ENCODE results near the gene TOE1. TPM values are rescaled to one million over a fixed set of nuclear protein-coding genes. Genes with fewer than 3 reads are reported as not detected.

The TOE1 gene
- total RNA-seq, 1 experiment from 2014 or later, result 11.5 TPM

GRCh38 chr1:45306319-45306718 lies 33.7 kb upstream of the TOE1 start:
- ATAC-seq (no peak), DNase-seq (ENCODE audit: low read depth, low spot score) (no peak)
- Histone ChIP-seq H3K9ac (ENCODE audit: low read length) (no peak overlapping the region), H3K27me3 (ENCODE audit: insufficient read depth, low read length) (no peaks in the 10 kb centered on the region), H3K9me3 (ENCODE audit: control insufficient read depth in 1 of 2, insufficient read depth in 1 of 2, low read depth in 1 of 2, low read length in 2 of 2) (no peaks in the 10 kb centered on the region), H3K4me3 (replicated peaks in 1 of 2; ENCODE audit: low read depth in 1 of 2, low read length in 2 of 2) (no peak overlapping the region), H3K4me2 (ENCODE audit: low read length) (peak overlapping the region; percentile 38), H3K79me2 (ENCODE audit: insufficient read depth, low read length) (no peaks in the 10 kb centered on the region), H3K9me2 (ENCODE audit: insufficient read depth) (no peaks in the 10 kb centered on the region), H2AFZ (ENCODE audit: low read depth, low read length, poor library complexity, severe bottlenecking) (peak overlapping the region; percentile 5), H3K4me1 (ENCODE audit: control insufficient read depth in 1 of 2, insufficient read depth in 2 of 2, low read length in 2 of 2) (peaks cover 12 to 41% of the 10 kb centered on the region in 2 experiments), H4K20me1 (ENCODE audit: insufficient read depth) (no peaks in the 10 kb centered on the region), H3K27ac (ENCODE audit: low read depth, low read length) (no peak overlapping the region), H3K36me3 (ENCODE audit: control insufficient read depth in 1 of 2, insufficient read depth in 2 of 2, low read length in 2 of 2) (no peaks in the 10 kb centered on the region)
- intact Hi-C loops (cut with micrococcal nuclease), result no loop called here
- ChIA-PET CTCF (interaction anchor here (1.1 kb wide), 1 partner anchor 292 kb away, joined by 3 read pairs; no protein-coding TSS in a partner anchor), RAD21 (ENCODE audit: low non-redundant PET in 1 of 2, low total read pairs in 2 of 2, uncharacterized antibody in 2 of 2, unreplicated experiment in 2 of 2) (interaction anchor here in 1 of 2 experiments (0.6 kb wide), 1 partner anchor 322 kb away, joined by 3 read pairs; no protein-coding TSS in a partner anchor), POLR2A (interaction anchor here (1.0 kb wide), 1 partner anchor 294 kb away, joined by 3 read pairs; the partner anchor contains the start of gene UROD)
- TF ChIP-seq POLR2AphosphoS5 (IDR thresholded peaks at IDR 0.05; ENCODE audit: low read depth, low read length) (no peak), FOSL1 (IDR thresholded peaks at IDR 0.05; ENCODE audit: low read depth) (peak; percentile 47; the same call in 1 of the 2 replicates), EZH2phosphoT487 (IDR thresholded peaks at IDR 0.05; ENCODE audit: borderline replicate concordance) (no peak), CEBPB (IDR thresholded peaks at IDR 0.05; ENCODE audit: low read depth) (no peak), RAD21 (IDR thresholded peaks at IDR 0.05; ENCODE audit: low read depth) (no peak), JUND (IDR thresholded peaks at IDR 0.05) (0 out of 2 replicates have a peak, but pooled peaks have one; percentile 14), EZH2 (IDR thresholded peaks at IDR 0.05) (no peak)
- TF ChIP-seq, protein P1, sequence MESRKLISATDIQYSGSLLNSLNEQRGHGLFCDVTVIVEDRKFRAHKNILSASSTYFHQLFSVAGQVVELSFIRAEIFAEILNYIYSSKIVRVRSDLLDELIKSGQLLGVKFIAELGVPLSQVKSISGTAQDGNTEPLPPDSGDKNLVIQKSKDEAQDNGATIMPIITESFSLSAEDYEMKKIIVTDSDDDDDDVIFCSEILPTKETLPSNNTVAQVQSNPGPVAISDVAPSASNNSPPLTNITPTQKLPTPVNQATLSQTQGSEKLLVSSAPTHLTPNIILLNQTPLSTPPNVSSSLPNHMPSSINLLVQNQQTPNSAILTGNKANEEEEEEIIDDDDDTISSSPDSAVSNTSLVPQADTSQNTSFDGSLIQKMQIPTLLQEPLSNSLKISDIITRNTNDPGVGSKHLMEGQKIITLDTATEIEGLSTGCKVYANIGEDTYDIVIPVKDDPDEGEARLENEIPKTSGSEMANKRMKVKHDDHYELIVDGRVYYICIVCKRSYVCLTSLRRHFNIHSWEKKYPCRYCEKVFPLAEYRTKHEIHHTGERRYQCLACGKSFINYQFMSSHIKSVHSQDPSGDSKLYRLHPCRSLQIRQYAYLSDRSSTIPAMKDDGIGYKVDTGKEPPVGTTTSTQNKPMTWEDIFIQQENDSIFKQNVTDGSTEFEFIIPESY (IDR thresholded peaks at IDR 0.05; ENCODE audit: extremely low read depth, insufficient replicate concordance, low read length), result no peak
- BruUV-seq (replicated peaks), result no TSS peak

DNA sequence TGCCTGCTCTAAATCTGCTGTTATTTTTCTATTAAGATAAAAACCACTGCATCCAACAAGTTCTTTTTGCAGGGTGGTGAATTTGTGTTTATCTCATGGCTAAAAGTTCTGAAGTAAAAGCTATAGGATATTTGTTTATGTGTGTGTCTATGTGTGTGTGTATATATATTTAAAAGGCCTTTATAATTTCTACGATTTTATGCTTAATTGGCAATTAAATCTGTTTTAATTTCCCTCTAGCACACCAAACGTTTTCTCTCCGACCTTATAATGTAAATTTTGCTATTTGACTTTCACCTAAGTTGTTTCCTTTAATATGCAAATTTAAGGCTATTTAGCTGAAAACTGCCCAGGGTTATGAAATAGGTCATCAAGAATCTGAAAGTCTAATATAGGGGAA lies 33.1 kb upstream of the TOE1 start:
- POLR2A ChIA-PET, result no interaction called here
- no TSS peak for BruUV-seq (replicated peaks)
- CTCF ChIA-PET, result interaction anchor here (1.6 kb wide), 1 partner anchor 292 kb away, joined by 5 read pairs; no protein-coding TSS in a partner anchor
- Histone ChIP-seq H3K36me3 (ENCODE audit: control insufficient read depth in 1 of 2, insufficient read depth in 2 of 2, low read length in 2 of 2) (no peaks in the 10 kb centered on the region), H3K9me3 (ENCODE audit: control insufficient read depth in 1 of 2, insufficient read depth in 1 of 2, low read depth in 1 of 2, low read length in 2 of 2) (no peaks in the 10 kb centered on the region), H3K79me2 (ENCODE audit: insufficient read depth, low read length) (no peaks in the 10 kb centered on the region), H3K27me3 (ENCODE audit: insufficient read depth, low read length) (no peaks in the 10 kb centered on the region), H3K9me2 (ENCODE audit: insufficient read depth) (no peaks in the 10 kb centered on the region), H3K4me1 (ENCODE audit: control insufficient read depth in 1 of 2, insufficient read depth in 2 of 2, low read length in 2 of 2) (peaks cover 12 to 41% of the 10 kb centered on the region in 2 experiments), H3K27ac (ENCODE audit: low read depth, low read length) (no peak overlapping the region), H3K4me2 (ENCODE audit: low read length) (peak overlapping the region; percentile 38), H4K20me1 (ENCODE audit: insufficient read depth) (no peaks in the 10 kb centered on the region), H2AFZ (ENCODE audit: low read depth, low read length, poor library complexity, severe bottlenecking) (peak overlapping the region; percentile 5), H3K4me3 (replicated peaks in 1 of 2; ENCODE audit: low read depth in 1 of 2, low read length in 2 of 2) (no peak overlapping the region), H3K9ac (ENCODE audit: low read length) (no peak overlapping the region)
- no peak for TF ChIP-seq JUND (IDR thresholded peaks at IDR 0.05)
- no peak for TF ChIP-seq SP1 (IDR thresholded peaks at IDR 0.05; ENCODE audit: low read depth)
- no peak for TF ChIP-seq ELF1 (IDR thresholded peaks at IDR 0.05; ENCODE audit: borderline replicate concordance, low read depth)
- TF ChIP-seq EZH2 (IDR thresholded peaks at IDR 0.05), result no peak
- TF ChIP-seq RAD21 (IDR thresholded peaks at IDR 0.05; ENCODE audit: low read depth), result no peak
- no peak for TF ChIP-seq EGR1 (IDR thresholded peaks at IDR 0.05; ENCODE audit: low read depth)
- no peak for TF ChIP-seq ZNF274 (IDR thresholded peaks at IDR 0.05; ENCODE audit: low read depth, low read length)
- no peak for TF ChIP-seq REST (IDR thresholded peaks at IDR 0.05; ENCODE audit: low read depth)
- TF ChIP-seq ZFX (IDR thresholded peaks at IDR 0.05), result no peak
- TF ChIP-seq TCF7L2 (IDR thresholded peaks at IDR 0.05; ENCODE audit: borderline replicate concordance, extremely low read depth, insufficient read depth, insufficient read length), result no peak
- TF ChIP-seq EZH2phosphoT487 (IDR thresholded peaks at IDR 0.05; ENCODE audit: borderline replicate concordance), result no peak
- DNase-seq (ENCODE audit: low read depth, low spot score) (no peak), ATAC-seq (no peak)
- RAD21 ChIA-PET (ENCODE audit: low non-redundant PET in 1 of 2, low total read pairs in 2 of 2, uncharacterized antibody in 2 of 2, unreplicated experiment in 2 of 2), result no interaction called here
- intact Hi-C loops (cut with micrococcal nuclease), result no loop called here

Data from HCT116 (cell line).